Measurements from ENCODE around the gene C9orf152. TPM values are rescaled to one million over a fixed set of nuclear protein-coding genes. Genes with fewer than 3 reads are reported as not detected.

Gene C9orf152, protein sequence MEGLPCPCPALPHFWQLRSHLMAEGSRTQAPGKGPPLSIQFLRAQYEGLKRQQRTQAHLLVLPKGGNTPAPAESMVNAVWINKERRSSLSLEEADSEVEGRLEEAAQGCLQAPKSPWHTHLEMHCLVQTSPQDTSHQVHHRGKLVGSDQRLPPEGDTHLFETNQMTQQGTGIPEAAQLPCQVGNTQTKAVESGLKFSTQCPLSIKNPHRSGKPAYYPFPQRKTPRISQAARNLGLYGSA
- not detected in 2 replicates for polyA plus RNA-seq (2011; rRNA removed)
- not detected in 2 replicates for polyA minus RNA-seq (2011; rRNA and poly(A)+ RNA removed)

DNA sequence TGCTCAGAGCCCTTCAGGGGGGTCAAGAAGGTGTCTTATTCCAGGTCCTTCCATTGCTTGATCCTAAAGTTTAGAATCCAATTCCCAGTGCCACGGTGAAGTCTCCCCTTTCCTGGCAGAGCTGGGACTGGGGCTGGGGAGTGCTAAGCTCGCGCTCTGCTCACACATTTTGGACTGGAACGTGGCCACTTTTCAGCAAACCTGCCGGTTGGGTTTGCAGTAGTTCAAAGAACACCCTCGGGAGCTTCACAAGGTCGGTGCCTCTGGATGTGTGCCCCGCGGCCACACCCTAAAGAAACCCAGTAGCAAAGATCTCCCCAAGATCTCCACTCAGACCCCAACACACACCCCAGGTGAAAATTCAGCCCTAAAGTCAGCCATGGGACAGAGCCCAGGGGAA lies at the start of gene C9orf152:
Gene C9orf152 (minus strand): TSS at position 129 of the 400 bp plus-strand sequence. CDS start 580 bp downstream, outside the sequence.
- POLR2A ChIA-PET, result no interaction called here
- CTCF ChIA-PET, result no interaction called here

DNA sequence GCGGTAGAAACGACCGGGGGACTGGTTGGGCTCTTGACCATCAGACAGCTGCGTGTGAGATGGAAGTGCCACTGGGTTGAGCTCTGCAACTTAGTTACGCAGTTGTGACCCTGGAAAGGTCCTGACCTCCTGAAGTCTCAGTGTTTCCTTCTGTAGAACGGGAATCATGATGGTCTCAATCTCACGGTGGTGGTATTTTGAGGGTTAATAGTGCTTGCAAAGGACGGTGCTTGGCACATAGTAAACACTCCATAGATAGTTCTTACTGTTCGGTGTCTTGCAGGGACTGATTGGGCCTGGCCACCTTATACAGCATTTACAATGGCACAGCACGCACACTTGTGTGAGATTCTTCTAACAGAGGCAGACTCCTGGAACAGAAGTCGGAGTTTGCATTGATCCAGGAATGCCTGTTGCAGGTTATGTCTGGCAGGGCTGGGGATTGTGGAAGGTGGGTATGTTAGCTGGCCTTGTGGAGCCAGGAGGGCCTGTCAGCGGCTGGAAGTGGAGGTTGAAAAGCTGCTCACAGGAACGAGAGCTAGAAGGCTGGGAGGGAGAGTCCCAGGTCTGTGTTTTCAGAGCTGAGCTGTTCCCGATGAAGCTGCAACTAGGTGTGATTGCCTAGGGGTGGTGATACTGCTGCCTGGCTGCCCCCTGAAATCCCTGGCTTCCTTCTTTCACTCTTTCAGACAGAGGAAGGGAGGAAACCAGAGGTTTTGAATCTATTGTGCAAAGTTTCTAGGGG lies 49.3 kb upstream of the C9orf152 start:
- Histone ChIP-seq H3K9me3 (ENCODE audit: control insufficient read depth, insufficient read depth, low read length) (no peaks in the 10 kb centered on the region; the same call in 1 of the 2 replicates), H3K27ac (ENCODE audit: low read depth, low read length) (peak overlapping the region; percentile 97), H3K27me3 (ENCODE audit: control insufficient read depth, insufficient read depth, low read length) (no peaks in the 10 kb centered on the region), H3K4me3 (ENCODE audit: low read depth, low read length) (peak overlapping the region; percentile 94)
- TF ChIP-seq, protein P1, sequence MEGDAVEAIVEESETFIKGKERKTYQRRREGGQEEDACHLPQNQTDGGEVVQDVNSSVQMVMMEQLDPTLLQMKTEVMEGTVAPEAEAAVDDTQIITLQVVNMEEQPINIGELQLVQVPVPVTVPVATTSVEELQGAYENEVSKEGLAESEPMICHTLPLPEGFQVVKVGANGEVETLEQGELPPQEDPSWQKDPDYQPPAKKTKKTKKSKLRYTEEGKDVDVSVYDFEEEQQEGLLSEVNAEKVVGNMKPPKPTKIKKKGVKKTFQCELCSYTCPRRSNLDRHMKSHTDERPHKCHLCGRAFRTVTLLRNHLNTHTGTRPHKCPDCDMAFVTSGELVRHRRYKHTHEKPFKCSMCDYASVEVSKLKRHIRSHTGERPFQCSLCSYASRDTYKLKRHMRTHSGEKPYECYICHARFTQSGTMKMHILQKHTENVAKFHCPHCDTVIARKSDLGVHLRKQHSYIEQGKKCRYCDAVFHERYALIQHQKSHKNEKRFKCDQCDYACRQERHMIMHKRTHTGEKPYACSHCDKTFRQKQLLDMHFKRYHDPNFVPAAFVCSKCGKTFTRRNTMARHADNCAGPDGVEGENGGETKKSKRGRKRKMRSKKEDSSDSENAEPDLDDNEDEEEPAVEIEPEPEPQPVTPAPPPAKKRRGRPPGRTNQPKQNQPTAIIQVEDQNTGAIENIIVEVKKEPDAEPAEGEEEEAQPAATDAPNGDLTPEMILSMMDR (IDR thresholded peaks at IDR 0.05; ENCODE audit: low read depth, low read length), result no peak
- ChIA-PET POLR2A (interaction anchor here (0.7 to 2.1 kb wide), 19 partner anchors 10 to 544 kb away, joined by 3 to 35 read pairs (median 4); partner anchors contain the start of gene SVEP1), CTCF (interaction anchor here (0.6 to 1.2 kb wide), 2 partner anchors 83 to 367 kb away, joined by 5 to 11 read pairs; no protein-coding TSS in a partner anchor)
- no peak for DNase-seq (ENCODE audit: low read depth, low spot score)

More for the DNA sequence above, at the start of gene C9orf152:
- no peak for DNase-seq (ENCODE audit: low read depth, low spot score)
- Histone ChIP-seq H3K27ac (ENCODE audit: low read depth, low read length) (no peak within 1 kb of the TSS), H3K9me3 (ENCODE audit: control insufficient read depth, insufficient read depth, low read length) (no peaks in the 10 kb centered on the region), H3K27me3 (ENCODE audit: control insufficient read depth, insufficient read depth, low read length) (peaks cover 26% of the 10 kb centered on the region), H3K4me3 (ENCODE audit: low read depth, low read length) (no peak within 1 kb of the TSS)
- TF ChIP-seq, protein P1 (IDR thresholded peaks at IDR 0.05; ENCODE audit: low read depth, low read length), result no peak

DNA sequence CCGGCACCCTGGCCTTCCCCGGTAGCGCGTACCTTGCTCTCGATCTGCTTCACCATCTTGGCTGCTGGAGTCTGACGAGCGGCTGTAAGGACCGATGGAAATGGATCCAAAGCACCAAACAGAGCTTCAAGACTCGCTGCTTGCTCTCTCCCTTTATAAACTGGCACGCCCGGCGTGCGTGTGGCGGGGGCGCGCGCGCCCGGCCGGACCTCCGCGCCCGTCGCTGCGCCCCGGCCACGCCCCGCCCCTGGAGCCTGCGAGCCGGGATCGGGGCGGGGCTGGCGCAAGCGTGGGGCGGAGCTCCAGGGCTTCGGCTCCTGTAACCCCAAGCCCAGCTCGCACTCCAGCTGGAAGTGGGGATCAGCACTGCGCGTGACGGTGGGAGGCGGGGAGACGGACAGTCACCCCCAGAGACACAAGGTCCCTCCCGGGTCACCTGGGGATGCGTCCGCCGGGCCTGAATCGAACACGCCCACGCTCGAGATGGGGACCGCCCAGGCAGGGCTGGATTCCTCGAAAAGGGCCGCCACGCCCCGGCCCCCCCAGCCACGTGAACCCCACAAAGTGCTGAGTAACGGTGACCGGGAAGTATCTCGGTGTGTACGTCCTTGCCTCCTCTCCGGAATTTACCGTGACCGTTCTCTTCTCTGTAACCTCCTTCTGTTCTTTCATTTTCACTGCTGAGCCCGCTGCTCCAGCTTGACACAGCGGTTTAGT lies 48.6 kb upstream of the C9orf152 start, which contains the start of gene TXN:
Gene TXN (minus strand): TSS at position 128 of the 717 bp plus-strand sequence. CDS start 72 bp downstream, at position 56.
- TF ChIP-seq, protein P1 (IDR thresholded peaks at IDR 0.05; ENCODE audit: low read depth, low read length), result no peak
- ChIA-PET CTCF (interaction anchor here (0.6 to 1.2 kb wide), 4 partner anchors 73 to 368 kb away, joined by 3 to 11 read pairs (median 6); no protein-coding TSS in a partner anchor), POLR2A (interaction anchor here (0.6 to 2.1 kb wide), 34 partner anchors 9 to 706 kb away, joined by 3 to 35 read pairs (median 4); partner anchors contain the start of gene SVEP1)

DNA sequence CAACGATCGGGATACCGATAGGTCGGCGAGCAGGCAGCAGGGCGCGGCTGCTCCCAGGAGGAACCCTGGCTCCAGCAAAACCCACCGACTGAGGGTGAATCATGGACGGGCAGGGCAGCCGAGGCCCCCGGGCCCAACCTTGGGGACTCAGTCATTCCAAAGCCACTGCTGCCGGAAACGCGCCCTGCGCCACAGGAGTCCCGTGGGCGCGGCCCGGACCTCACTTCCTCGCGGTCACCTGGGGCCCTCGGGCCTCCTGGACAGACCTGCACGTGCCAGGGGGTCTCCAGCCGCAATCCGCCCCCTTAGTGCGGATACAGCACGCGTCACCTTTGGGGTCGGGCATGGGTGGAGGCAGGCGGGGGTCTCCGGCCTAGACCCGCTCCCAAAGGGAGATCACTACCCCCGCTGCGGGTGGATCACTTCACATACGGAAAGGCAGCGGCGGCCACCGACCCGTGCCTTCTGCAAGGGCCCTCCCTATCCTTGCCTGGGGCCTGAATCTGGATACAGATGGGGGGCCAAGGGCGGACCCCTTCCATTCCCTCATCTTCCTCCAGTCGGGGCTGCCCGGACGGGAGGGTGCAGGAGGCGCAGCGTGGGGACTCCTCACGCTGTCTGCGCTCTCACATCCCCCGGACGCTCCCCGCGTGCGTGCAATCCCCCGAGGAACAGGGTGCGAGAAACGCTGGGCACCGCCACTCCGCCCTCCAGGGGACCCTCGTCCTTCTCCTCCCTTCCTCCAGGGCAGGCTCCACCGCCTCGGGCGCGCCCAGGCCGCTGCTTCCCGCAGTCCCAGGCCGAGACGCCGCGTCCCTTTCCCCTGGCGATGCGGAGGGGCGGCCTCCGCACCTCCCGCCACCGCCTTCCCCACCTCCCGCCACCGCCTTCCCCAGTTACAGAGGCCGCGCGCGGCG lies 47.8 kb upstream of the C9orf152 start:
- no peak for DNase-seq (ENCODE audit: low read depth, low spot score)
- ChIA-PET CTCF (interaction anchor here (0.6 to 1.0 kb wide), 2 partner anchors 72 to 206 kb away, joined by 3 to 6 read pairs; no protein-coding TSS in a partner anchor), POLR2A (interaction anchor here (0.6 to 1.9 kb wide), 27 partner anchors 14 to 705 kb away, joined by 3 to 35 read pairs (median 4); partner anchors contain the start of gene SVEP1)
- Histone ChIP-seq H3K27ac (ENCODE audit: low read depth, low read length) (peak overlapping the region; percentile 77), H3K4me3 (ENCODE audit: low read depth, low read length) (peak overlapping the region; percentile 94), H3K27me3 (ENCODE audit: control insufficient read depth, insufficient read depth, low read length) (no peaks in the 10 kb centered on the region), H3K9me3 (ENCODE audit: control insufficient read depth, insufficient read depth, low read length) (no peaks in the 10 kb centered on the region; the same call in 1 of the 2 replicates)
- TF ChIP-seq, protein P1 (IDR thresholded peaks at IDR 0.05; ENCODE audit: low read depth, low read length), result no peak

More for the DNA sequence above, 48.6 kb upstream of the C9orf152 start, which contains the start of gene TXN:
- no peaks in the 10 kb centered on the region for H3K27me3 ChIP-seq (ENCODE audit: control insufficient read depth, insufficient read depth, low read length)
- no peaks in the 10 kb centered on the region; the same call in 1 of the 2 replicates for H3K9me3 ChIP-seq (ENCODE audit: control insufficient read depth, insufficient read depth, low read length)
- H3K27ac ChIP-seq (ENCODE audit: low read depth, low read length), result peak within 1 kb of the TSS; percentile 97
- H3K4me3 ChIP-seq (ENCODE audit: low read depth, low read length), result peak within 1 kb of the TSS; percentile 94
- DNase-seq (ENCODE audit: low read depth, low spot score), result peak; percentile 57
